Stimulated activated CD4-positive, alpha-beta T cell treated with anti-CD3 and anti-CD28 coated beads, Interleukin-15, amount 100 ng/mL, for 48 hours (primary cell): ENCODE data around the gene ANOS1.

Source experiments
- DNase-seq, 2 donors: peaks; one replicate each; pipeline ENCODE4 v3.0.0-alpha.2; 2020; ENCODE audit warnings: low read depth in 2 of 2

Gene ANOS1

DNA sequence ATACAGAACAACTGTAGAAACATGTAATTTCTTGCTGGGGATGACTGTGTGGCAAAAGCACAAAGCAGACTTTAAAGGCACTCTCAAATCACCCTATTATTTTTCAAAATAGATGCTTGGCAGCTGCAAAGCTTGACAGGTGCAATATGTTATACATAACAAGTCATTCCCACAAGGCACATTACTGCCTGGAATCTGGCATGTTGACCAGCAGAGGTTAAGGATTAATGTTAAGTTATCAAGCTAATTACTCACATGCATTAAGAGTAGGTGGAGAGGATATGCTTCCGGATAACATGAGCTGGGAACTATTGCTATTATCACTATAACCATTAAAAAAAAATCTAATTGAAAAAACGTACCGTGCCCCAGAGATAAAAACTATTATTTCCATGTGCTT lies 17.8 kb downstream of the ANOS1 start:
- no peak for DNase-seq

DNA sequence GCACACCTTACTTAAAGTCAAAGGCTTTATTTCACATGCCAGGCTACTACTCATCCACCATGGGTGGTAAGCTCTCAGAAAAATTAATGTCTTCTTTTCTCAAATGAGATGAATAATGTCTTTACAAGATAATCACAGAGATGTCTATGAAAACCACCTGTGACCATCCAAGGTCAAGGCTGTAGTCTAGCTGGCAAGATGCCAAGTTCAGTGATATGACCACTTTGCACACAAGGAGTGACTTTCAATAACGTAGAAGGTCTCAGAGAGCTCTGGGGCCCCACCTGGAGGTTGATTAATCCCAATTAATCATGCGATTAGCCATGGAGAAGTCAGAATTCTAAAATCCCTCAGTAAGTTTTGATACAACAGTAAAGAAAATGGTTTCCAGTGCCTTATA lies 20.5 kb downstream of the ANOS1 start:
- no peak for DNase-seq

DNA sequence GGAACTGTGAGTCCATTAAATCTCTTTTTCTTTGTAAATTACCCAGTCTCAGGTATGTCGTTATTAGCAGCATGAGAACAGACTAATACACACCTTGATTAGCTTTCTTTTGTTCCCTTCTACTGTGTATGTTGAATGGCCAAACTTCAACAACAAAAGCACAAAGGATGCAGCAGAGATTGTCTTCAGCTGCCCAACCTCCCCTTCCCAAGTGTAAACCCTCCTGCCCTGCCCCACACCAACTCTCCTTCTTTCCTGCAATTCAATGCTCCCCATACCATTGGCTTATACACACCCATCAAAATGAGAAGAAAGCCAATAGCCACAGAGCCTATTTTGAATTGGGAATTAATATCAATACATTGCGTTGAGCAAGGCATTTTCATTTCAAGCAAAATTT lies 27.8 kb downstream of the ANOS1 start:
- DNase-seq: no peak

DNA sequence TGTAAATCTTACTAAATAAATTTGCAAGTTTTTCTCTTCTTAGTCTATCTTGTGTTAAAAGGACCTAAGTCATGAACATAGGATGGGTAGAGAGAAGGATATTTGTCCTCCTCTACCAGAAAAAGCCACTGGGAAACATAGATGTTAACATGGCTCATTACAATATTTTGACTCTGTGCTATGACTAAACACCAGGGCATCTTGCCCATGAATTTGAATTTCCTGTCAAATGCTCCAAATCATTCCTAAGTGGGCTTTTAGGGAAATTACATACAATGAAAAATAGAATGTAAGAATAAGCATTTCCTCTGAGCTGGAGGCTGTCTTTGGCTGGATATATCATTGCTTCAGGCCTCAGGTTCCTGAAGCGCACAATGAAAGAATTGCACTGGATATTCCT lies 39.1 kb downstream of the ANOS1 start:
- no peak for DNase-seq

DNA sequence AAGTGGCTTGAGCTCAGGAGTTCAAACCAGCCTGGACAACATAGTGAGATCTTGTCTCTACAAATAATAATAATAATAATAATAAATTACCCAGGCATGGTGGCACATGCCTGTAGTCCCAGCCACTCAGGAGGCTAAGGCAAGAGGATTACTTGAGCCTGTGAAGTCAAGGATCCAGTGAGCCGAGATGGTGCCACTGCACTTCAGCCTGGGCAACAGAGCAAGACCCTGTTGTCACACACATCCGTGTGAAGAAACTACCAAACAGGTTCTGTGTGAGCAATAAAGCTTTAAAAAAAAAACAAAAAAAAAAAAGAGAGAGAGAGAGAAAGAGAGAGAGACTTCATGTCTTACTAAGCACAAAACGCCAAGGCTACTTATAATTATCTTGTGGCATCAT lies 42.5 kb downstream of the ANOS1 start:
- DNase-seq: no peak

DNA sequence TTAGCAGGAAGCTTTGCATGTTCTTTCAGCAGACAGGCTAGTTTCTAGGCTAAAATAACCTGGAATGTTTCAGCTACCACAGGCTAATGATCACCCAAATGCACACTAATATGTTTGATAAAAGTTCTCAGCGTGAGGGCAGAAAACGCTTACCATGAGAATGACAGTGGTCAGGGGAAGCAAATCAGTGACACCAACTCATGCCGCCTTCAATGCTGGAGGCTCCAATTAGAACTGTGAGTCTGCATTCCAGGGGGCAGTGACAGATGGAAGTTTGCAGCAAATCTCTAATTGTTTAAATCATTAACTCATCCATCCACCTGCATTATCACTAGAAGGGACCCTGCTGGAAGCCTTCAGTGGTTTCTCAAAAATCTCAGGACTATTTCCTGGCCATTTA lies 43.2 kb downstream of the ANOS1 start:
- DNase-seq: no peak

DNA sequence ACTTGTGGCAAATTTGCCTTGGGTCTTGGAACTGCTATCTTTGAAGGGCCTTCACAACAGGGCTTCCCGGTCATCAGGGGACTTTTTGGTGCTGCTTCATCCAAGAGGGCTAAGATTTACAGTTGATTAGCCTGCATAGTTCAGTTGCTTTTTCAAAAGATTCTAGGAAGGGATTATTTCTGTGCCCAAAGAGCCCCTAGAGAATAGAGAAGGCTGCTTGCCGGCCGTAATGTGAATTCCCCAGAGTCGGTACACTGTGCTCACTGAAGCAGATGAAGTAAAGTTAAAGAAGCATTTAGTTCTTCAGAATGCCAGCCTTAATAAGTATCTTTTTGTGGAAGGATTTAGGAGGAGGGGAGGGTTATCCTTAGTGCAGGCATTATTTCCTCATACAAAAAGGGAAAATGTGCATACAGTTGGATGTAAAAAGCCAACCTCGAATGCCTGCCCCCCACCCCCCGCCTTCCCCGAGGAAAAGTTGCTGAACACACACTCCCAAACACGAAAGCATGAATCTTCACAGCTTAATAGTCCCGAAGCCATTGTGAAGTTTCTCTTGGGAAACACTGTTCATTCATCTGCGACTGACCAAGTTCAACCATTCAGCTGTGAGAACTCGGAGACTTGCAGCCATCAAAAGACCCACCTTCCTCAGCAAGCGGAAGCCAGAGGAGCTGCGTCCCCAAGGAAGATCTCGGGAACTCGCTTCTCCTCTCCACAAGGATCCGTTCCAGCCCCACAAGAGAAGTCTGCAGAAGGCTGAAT lies 47.6 kb downstream of the ANOS1 start:
- DNase-seq: no peak

DNA sequence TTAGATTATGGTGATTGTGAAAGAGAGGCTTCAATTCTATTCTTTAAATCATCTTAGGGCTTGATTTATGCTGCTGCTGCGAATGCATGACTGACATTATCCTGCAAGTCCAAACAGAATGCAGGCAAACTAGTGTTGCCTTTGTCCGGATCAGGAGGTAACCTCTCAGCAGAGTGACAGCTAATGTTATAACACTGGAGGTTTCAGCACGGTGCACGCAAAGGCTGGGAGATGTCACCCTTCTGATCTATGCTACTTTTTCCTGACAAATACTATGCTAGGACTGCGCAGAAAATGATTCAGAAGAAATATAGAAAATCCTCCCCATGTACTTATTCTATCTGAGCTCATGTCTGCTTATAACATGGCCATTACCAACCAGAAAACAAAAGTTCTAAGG lies 48.2 kb downstream of the ANOS1 start:
- no peak for DNase-seq

DNA sequence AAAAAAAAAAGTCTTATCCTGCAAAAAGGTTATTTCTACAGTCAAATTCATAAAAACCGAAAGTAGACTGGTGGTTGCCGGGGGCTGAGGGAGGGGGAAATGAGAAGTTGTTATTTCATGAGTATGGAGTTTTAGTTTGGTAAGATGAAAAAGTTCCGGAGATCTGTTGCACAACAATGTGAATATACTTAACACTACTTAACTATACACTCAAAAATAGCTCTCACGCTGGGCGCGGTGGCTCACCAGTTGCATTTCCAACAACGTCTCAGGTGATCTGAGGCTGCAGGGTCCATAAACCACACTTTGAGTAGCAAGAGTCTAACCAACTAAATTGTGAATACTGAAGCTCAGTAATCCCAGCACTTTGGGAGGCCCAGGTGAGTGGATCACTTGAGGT lies 52.4 kb downstream of the ANOS1 start:
- no peak for DNase-seq

DNA sequence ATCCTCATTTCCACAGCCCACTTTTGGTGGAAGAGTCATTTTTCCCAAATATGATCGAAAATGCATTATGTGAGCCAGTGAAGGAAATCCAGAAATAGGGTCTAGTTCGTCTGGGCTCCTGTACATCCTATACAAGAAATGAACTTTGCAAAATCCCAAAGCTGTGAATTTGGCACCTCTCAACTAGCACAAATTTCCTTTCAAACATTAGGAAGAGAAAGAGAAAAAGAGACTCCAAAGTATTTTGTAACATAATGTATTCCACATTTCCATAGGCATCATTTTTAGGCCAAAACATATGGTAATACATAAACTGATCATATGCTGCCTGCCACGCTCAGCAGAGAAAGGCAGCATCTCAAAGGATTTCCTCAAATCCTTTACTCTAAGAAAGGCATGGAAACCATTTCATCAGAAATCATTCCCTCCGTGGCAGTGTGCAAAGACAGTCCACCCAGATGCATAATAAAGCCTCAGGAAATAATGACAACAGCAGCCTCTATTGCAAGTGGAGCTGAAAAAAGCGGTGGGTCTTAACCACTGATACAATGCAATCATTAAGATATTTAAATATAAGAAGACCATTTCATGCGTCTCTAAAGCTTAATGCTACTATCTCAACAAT lies 56.8 kb downstream of the ANOS1 start:
- DNase-seq: no peak

DNA sequence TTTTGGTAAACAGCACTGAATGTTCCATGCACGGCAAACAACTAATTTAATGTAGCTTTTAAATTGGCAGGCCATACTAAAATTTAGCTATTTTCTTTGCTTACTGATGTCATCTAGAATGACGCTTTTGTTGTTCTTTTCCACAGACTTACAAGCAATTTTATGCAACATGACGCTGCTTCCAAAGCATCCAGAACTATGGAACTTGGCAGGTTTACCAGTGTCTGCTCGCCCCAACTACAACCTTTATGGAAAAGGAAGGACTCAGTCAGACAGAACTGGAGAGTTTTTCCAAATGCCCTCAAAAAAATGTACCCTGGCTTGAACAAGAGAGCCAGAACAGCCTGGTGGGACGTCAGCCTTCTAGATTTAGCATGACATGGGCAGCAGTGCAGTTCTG lies 58.7 kb downstream of the ANOS1 start:
- no peak for DNase-seq

DNA sequence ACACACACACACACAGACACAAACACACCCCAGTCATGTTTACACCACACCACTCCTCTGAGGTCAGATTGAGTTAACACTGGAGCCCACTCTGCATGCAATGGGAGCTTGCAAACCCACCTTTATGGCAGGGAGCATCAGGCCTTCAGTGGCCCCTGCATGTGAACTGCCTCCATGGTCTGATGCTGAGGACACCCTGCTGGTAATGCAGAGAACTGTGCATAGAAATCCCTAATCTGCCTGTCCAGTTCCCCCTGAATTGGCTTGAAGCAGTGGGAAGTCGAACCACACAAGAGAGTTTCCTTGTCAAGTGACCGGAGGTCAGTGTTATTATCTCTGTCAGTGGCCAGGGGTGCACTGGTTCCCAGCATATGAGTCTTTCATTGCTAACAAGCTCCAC lies 59.8 kb downstream of the ANOS1 start:
- DNase-seq: no peak

DNA sequence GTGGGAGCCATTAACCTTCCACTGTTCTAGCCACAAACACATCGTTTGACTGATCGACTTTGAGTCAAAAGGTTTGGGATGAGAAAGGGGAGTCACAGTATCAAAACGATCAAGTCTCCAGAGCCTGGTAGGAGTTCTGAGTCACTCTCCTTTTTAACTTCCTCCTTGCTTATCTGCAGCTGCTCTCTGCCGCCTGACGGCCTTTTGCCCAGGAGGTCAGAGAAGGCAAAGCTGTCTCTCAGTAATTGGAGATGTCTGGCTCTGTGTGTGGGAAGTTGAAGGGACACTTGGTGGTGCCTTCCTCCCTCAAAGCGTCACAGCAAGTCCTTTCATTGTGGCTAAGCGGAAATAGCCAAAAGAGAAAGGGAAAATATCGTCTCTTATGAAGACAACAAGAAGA lies 63.1 kb downstream of the ANOS1 start:
- no peak for DNase-seq

DNA sequence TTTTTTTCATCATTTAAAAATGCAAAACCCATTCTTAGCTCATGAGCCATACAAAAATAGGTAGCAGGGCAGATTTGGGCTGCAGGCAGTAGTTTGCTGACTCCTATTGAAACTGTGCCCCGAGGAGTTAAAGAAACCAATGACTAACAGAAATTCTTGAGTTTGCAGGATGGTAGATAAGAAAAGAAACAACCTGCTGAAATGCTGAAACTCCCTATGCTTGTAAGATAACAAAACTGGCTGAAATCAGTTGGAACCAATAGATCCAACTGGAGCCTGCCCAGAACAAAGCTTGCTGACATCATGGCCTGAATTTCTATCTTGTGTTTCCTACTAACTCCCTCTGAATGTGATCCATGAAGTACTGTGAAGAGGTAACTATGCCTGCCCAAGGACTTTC lies 68.6 kb downstream of the ANOS1 start:
- DNase-seq: no peak

DNA sequence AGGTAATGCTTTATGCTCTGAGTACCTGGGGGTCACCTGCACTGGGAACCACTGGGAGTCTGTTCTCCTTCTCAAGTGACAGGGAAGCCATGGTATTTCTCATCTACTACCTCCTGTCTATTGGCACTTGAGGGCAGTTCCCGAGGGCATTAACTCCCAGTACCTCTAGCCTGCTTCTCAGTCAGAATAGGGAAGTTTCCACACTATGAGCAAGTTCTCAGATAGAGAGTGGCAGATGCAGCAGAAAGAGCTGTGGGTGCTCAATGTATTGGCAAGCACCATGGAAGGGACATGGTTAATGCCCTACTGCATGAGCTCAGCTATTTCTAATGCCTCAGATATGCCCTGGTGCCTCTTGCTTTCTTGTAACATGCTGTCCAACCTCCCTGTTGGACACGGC lies 74.1 kb downstream of the ANOS1 start:
- no peak for DNase-seq

DNA sequence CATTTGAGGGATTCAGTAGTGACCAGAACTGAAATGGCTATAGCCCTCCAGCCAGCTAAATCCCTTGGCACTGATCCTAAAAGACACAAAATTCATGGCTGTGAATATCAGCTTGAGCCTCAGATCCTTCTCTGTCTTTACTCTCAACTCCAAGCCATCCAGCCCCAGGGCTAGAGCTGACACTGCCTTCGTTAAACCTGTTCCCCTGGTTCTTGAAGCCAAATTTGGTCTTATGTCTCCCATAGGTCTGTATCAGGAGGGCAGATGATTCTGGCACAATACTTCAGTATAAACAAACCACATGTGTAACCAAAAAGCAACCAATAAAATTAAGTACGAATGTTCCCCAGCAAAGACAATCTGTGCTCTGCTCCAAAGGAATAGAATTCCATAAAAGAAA lies 78.0 kb downstream of the ANOS1 start:
- no peak for DNase-seq

DNA sequence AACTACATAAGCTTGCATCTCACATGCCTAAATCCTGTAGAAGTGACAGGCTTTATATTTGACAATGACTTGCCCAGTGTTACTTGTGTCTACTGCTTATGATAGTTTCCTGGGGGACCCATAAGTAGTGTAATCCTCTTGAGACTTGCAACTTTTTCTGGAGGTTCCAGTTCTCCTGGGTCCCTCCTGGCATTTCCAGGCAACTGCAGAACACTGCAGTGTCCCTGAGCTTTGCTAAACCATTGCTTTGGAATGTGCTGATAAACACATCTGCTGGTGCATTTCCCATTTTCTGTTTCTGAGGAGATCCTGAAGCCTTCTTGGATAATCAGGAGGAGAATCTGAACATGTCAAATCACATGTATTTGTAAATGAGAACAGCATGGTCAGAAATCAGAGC lies 82.0 kb downstream of the ANOS1 start:
- DNase-seq: no peak

DNA sequence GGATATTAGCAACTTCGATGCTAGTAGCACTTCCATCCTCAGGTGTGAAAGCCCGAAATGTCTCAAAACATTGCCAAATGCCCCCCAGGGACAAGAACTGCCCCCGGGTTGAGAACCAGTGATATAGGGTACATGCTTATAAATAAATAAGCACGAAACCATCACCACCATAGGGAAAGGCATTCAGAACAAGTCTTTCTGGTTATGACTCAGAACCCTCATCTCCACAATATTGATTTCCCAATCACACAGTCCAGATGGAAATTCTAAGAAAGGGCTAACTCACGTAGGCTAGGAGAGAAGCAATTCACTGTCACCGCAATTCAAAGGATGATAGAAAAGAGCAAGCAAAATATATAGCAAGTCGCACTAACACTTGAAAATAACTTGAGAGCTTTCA lies 84.8 kb downstream of the ANOS1 start:
- no peak for DNase-seq

DNA sequence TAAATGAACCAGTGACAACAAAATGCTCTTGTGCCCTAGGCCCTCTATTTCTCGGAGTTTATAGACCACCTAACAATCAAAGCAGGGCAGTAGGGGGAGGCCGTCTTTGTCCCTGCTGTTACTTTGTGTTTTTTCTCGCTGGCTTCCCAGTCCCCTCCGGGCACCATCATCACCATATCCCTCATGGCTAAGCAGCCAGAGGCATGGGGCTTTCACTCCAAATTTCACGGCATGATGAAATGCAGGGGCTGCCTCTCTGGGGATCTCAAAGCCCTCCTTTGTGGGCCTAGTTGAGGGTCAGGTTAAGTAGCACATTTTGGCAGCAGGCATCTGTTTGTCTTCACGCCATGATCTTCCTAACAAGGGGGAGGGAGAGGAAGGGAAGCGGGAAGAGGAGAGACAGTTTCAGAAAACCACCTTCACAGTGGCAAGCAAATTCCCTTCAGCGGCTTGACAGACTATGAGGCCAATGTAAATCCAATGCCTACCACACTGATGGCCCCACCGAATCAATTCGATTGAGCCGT lies 91.9 kb downstream of the ANOS1 start:
- no peak for DNase-seq

DNA sequence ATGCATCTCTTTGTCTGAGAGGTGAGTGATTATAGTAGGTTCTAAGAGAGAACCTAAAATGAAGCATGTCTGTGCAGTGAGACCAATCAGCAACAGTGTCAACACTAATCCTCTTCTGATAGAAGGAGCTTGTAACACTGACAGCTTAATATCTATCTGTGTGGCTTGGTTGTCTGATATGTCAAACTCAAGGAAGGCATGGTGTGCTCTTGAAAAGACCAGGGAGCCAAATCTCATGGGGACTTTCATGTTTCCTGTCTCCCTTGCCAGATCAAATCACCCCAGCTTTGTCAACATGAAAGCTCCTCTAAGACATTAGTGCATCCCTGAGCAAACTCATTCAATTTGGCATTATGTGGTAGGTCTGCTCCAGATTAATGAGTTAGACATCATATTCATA lies 95.4 kb downstream of the ANOS1 start:
- no peak for DNase-seq

DNA sequence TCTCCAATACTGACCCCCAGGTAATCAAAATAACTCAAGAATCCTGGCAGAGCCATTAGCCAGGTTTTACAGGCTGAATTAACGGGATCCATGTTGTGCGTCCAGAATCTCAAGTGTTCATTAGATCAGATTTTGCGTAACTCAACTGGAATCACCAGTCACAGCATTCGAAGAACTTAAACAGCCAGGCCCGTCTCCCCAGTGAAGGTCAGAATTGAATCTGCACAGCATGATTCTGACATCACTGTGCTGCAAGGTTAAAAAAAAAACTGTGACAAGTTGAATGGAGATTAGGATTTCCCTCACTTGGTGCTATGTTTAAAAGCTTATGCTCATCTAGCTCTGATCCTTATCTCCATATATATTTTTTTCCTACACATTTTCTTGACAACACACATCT lies 96.1 kb downstream of the ANOS1 start:
- no peak for DNase-seq

DNA sequence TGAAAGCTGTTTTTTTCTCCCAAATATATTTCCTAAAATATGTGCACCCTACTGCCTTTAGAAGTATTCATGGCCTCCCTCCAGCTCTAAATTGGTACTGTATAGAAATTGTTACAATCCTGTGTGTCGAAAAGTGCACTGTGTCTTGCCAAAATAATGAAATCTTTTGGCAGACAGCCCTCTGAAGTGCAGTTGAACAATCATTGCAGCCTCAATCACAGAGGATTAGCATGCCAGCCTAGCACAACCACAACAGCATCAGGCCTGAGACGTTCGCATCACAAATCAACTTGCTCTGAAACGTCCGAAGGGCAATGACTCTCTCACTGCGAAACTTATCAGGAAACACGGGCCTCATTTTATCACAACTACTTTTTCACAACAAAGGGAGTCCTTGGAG lies 99.0 kb downstream of the ANOS1 start:
- no peak for DNase-seq

DNA sequence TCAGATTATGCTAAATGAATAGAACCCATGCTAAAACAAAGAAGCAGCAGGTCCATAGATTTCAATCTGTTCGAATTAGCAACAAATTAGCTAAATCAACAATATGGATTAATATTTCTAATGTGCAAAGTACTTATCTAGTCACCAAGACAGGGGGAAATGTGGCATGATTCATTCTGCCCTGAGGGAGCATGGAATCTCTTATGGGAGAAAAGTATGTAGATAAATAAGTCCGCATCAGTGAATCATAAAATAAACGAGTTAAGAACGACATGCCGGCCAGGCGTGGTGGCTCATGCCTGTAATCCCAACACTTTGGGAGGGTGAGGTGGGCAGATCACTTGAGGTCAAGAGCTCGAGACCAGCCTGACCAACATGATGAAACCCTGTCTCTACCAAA lies 102.1 kb downstream of the ANOS1 start:
- DNase-seq: no peak

DNA sequence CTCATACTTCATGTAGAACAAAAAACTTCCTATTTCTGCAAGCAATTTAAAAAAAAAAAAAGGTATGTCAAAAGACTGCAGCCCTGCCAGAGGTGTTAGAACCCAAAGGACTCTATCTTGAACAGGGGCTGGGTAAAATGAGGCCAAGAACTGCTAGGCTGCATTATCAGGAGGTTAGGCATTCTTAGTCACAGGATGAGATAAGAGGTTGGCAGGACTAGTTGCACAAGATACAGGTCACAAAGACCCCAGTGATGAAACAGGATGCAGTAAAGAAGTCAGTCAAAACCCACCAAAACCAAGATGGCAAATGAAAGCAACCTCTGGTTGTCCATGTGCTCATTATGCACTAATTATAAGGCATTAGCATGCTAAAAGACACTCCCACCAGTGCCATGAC lies 104.1 kb downstream of the ANOS1 start:
- no peak for DNase-seq
